DLD1 (cell line): ENCODE results near the gene SNUPN.

ENCODE experiments used
- in situ Hi-C: cut with HindIII; loops from 2 replicates; pipeline ENCODE4 v1.10.0; 2017; ENCODE audit warnings: low sequenced_read_pairs

SNUPN gene

DNA sequence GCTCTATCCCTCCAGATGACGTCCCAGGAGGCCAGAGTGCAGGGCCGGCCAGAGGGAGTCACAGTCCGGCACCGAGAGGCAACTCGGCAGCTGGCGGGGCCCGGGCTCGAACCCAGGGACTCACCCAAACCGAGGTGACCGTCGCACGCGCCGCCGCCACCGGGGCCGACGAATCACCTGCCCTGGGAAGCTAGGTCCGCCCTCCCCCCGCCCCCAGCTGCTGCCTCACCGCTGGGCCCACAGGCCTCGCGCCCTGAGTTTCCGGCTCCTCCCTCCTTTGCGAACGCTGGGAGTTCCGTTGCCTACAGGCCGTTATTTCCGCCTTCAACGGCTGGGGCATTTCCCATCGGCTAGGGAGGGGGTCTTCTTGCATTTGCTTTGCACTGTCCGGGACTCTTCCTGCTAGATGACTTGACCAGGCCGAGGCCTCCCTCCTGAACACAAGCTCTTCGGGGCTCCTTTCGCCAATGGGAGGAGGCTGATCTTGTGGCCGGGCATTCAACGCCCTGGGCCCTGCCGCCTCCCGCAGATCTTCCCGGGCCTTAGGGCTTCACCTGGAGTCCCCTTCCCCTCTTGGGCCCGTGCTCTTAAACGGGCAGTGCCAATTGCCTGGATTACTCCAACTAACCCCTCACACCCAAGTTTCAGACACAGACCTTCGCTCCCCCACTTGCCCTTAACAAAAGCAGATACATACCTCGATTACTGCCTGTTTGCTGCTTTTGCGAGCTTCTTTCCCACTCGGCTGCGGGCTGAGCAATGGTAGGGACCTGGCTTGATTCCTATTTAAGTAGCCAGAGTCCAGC, at the start of gene SNUPN:
Gene SNUPN (minus strand): TSS at position 184 of the 806 bp plus-strand sequence. CDS start 4,674 bp downstream, outside the sequence.
- in situ Hi-C loops = no loop called here

DNA sequence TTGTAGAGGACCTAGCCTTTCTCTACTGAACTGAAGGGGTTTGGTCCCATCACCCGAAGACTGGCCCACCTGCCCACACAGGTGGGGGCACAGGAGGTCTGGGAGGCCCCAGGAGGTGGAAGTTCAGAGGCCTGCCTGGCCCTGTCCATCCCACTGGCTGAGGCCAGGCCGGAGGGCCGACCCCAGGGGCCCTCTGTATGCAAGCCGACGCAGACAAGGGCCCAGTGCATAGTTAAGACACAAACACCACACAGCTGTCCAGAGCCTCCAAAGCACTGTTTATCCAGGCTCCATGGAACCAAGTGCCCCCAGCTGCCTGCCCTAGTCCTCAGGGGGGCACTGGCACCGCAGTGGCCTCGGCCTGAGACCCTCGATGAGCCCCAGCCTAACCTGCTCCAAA, 48.8 kb upstream of the SNUPN start:
- in situ Hi-C loops = no loop called here

DNA sequence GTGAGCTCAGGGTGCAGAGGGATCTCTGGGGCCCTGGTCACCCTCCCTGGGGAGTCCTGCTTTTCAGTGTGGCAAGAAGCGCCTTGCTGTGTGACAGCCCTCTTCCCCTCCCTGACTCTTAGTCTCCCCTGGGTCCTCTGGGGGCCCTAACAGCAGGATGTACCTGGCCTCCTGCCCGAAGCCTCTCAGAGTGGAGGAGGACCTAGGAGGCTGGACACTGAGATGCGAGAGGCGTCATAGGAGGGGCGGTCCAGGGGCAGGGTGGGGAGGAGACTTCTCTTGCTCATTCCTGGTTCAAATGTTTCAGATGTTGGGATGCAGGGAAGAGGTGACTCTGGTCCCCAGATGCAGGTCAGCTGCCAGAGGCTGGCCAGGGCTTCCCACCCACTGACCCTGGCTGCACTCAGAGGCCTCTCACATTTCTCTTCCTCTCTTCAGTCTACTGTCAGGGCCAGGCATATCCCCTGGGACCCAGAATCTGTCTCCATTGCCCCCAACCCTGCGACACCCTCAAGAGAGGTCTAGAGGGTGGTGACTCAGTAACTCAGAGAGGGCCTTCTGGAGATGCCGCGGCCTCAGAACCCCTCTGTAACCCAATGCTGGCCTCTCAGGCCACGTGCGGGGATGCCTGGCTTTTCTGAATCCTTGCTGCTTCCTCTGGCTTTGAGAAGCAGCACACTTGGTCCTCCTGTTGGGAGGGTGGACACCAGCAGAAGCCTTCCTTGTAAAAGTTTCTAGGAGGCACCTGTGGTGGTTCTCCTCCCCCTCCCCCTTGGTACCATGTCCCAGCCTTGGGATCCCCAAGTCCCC, 48.1 kb upstream of the SNUPN start:
- in situ Hi-C loops = no loop called here

DNA sequence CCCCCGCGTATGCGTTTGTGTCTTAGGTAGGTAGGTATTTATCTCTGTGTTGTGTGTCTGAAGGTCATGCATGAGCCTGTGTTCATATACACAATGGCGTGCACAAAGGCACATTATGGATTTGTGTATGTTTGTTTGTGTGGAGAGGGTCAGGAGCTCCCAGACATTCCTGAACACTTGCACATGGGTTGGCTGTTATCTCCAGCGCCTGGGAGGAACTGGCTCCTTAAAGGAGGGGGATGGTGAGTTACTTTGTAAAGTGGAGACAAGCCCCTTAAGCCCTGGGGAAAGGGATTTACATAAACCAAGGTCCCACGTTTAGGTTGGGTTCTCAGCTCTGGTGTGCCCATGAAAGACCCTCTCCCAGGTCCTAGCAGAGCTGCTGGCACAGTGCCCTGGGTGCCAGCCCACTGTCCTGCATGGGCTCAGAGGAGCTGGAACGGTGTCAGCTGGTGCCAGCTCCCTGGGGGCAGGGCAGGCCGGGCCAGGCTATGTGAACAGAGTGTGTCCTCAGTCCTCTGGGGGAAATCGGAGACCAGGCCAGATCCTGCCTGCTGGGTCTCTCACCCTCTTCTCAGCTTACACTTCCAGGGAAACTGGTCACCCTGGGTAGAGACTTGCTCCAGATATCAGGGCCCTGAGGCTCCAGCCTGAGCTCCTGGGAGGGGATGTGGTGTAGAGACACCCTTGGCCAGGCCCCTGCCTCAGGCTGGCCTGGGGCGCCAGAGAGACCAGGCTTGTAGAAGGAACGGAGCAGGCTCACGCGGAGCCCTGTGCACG, 47.3 kb upstream of the SNUPN start:
- in situ Hi-C loops = no loop called here

DNA sequence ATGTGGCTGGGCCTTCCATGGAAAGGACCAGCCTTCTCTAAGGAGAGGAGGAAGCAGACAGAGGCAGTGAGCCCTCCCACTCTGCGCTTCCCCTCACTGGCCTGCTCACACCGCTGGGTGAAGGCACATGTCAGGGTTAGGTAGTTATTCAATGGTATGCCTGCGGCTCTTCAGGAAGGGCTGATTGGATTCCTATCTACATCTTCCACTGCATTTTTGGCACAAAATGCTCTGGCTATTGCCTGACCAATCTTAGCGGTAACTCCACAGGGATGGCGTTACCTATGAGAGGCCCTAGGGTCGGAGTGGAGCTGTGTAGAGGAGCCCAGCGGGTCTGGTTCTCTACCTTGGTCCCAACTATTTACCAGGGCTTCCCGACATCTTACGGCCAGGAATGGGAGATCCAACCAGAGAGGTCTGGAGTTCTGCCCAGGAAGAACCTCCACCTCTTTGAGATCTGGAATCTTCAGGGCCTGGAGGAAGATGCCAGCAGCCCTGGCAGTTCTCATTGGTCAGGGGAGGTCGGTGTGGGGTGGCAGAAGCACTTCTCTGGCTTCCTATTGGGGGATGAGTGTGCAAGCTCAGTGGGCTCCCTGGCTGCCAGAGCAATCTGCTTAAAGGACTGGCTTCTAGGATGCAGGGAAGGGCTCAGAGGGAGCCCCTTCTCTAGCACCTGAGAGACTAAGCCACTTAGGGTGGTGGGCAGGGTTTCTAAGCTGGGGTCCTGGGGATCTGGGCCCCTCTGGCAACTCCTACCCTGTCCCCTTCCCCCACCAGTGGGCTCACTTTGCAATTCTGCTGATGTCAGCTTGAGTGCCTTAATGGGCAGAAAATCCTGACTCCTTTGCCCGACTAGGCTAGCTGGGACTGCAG, 46.4 kb upstream of the SNUPN start:
- in situ Hi-C loops = no loop called here

DNA sequence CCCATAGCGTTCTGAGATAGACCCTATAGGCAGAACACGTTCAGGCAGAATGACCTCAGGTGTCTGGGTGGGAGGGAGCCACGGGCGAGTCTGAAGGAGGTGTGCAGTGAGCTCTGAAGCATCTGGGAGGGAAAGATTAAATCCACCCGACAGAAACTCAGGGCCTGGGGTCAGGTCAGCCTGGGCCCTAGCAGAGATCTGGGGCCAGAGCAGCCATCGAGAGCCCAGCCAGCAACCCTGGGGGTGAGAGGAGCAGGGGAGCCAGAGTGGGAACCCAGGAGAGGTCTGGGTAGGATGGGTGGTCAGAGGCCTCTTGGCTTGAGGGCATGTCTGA, 44.3 kb upstream of the SNUPN start:
- in situ Hi-C loops = no loop called here

DNA sequence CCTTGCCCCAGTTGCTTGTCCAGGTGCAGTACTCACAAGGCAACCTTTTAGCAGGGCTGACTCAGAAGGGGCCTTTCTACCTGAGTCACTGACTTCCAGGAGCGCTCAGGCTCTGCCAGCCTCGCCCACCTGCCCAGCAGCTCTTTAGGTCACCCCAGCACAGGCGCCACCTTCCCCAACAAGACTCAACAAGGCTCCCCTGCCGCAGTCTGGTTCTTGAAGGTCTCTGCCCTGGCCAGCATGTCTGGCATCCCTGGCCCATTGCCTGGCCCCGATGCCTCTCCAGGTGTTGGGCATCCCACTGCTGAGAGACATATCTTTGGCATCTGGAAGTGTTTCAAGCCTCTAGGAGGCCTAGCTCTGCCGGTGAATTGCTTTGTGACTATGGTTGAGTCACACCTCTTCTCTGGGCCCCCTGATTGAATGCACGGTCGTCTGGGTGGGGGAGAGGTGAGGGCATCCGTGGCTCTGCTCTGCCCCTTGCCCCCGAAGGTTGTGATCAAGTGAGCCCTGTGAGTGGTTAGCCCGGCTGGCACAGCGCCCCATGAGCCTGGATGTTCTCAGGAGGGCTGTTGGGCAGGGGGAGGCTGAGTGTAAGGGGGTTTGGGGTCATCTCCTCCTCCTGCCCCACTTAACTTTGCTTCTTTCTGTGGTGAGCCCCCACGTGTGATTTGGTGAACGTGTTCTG, 43.8 kb upstream of the SNUPN start:
- in situ Hi-C loops = no loop called here

DNA sequence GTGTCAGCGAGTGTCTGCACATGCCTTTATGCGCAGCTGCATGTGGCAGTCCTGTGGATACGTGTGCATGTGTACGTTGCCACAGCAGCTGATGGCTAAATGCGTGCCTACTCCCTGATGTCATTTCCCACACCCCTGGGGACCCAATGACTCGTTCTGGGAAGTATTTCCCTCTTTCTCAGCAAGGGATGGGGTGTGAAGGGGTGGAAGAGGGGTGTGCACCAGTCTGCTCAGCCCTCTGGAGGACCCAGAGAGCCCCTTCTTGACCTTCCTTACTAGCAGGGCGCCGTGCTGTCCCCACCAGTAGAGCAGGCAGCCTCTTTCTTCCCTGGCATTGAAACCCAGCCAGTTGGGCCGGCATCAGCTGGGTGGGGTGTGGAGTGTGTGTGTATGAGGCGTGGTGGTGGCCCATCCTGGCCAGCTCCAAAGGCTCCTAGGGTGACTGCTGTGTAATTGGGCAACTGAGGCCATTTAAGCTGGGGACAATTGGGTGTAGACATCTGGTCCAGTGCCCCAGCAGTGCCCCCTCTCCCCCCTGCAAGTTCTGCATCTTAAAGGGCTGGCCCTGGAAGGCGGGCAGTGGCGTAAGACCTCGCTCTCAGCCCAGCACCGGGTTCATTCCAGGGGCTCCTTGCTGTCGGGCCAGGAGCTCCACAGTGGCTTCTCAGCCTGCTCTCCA, 41.4 kb upstream of the SNUPN start:
- in situ Hi-C loops = no loop called here

DNA sequence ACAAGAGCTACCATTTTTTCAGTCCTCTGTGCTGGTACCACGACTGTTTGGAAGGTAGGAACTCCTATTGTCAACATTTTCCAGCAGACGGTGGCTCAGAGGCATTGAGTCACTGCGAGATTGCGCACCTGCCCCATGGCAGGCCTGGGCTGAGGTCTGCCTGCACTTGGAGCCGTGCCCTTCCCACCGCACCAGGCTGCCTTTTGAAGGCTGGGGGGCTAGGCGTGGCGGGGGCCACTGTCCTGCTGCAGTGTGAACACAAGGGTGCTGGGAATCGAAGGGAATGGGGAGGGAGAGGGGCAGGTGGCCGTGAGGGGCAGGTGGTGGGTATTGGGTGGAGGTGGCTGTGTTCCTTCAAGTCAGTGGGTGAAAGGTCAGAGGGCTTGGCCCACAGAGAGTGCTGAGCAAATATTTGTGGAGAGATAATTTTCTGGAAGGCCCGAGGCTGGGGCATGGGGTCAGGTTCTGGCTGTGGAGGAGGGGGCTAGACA, 38.5 kb upstream of the SNUPN start:
- in situ Hi-C loops = no loop called here

DNA sequence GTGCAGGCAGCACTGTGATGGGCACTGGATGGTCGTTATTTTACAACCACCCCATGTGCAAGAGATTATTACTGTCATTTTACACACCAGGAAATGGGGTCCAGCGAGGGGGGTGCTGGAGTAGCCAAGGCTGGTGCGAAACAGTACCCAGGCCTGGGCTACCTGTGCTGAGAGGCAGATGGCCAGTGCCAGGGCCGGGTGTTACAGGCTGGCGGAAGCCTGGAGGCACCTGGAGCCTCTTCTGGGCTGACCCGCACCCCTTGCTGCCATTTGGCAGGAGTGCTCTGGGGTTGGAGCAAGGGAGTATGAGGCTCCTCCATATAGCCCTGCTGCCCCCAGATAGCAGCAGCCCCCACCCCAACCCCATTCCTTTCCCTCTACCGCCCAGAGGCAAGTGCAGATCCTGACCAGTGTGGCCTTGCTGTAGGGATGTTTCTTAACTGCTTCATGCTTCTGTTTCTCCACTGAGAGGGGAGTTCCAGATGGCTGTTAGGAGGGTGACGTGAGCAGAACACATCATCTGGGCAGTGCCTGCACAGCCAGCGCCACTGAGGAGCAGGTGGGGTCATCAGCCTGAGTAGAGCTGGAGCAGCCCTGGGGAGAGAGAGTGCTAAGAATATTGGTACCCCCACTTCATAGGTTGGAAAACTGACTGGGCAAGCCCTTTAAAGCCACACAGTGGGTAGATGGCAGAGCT, 37.4 kb upstream of the SNUPN start:
- in situ Hi-C loops = no loop called here

DNA sequence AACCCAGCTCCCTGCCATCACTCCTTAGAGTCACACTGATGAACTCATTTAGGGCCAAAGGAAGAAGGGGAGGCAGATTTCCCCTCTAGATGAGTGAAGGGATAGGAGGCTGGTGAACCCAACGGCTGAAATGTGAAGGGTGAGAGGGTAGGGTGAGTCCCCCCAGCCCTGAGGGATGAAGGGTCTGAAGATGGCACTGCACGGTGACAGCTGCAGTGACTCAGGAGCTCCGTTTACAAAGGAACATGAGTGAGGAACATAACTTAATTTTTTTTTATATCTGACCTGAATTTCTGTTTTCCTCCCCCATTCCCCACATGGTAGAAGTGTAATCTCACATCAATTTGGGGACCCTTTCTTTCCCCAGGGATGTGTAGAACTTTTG, 36.2 kb upstream of the SNUPN start:
- in situ Hi-C loops = no loop called here

DNA sequence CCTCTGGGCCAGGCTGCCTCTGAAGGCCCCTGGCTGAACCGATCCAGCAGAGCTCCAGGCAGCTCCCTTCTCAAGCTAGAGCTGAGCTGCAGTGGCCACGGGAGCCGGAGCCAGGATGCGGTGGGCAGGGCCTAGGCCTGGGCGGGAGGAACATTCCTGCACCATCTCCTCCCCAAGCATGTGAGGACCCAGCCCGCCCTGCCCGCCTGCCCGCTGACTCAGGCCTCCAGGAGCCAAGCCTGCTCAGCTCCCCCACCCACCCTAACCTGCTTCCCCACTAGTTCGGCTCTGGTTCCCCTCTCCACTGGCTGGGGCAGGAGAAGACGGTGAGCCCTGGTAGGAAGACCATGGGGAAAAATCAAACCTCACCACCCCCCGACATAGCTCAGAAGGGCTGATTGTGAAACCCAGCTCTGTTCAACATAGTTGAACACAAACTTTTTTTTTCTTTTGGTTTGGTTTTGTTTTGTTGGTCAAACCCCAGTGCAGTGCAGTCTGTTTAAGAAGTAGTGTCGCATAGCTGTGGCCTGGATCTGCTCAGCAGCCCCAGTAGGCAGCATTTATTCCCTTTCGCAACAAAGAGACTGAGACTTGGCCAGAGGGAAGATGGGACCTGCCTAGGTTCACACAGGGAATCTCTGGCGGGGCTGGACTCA, 35.7 kb upstream of the SNUPN start:
- in situ Hi-C loops = no loop called here

DNA sequence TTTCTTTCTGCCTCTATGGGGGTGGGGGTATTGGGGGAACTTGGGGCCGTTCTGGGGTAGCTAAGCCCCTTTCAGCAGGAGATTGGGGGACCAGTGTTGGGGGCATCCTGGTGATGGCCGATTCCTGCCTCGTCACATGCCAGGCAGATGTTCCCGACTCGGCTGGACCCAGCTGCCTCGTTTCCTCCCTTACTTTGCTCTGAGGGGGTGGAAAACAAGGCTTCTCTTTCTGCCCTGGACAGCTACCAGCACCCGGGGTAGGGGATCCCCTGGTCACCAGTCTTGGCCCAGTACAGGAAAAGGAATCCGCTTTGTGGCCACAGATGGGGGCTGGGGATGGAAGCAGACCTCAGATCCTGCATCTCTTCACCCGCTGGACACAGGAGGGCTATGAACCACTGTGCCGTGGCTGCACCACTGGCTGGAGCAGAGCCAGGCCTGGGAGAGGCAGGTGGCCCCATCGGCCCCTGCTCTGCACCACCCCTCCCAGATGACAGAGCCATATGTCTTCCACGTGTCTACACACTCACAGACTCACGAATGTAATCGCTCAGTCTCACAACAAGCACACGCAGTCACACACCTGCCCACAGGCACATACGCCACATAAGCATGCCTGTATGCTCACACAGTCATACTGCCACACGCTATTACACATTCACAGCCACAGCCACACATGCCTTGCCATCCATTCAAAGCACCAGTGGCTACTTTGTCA, 34.6 kb upstream of the SNUPN start:
- in situ Hi-C loops = no loop called here

DNA sequence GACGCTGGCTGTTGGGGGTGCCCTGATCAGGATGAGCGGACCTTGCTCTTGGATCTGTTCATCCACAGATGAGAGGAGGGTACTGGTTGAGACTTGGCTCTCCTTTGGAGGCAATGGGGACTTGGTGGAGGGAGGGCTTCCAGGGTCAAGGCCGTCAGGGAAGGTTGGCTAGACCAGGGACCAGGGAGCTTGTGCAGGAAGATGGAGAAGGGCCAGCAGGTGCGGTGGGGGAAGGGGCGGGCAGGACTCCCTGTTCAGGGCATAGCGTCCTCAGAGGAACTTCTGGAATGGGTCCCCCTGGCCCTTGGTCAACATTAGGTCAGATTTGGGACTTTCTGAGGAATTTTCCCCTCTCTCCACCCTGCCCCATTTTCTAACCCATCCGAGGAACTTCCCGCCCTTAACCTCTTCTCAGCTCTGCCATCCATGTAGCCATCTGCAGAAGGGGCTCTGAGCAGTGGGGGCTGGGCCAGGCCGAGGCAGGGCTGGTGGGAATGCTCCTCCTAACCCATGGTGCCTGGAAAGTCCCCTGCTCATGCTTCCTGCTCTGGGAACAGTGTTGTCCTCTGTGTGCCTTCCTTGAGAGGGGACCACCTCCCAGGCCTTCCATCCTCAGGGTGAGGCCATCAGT, 33.7 kb upstream of the SNUPN start:
- in situ Hi-C loops = no loop called here

DNA sequence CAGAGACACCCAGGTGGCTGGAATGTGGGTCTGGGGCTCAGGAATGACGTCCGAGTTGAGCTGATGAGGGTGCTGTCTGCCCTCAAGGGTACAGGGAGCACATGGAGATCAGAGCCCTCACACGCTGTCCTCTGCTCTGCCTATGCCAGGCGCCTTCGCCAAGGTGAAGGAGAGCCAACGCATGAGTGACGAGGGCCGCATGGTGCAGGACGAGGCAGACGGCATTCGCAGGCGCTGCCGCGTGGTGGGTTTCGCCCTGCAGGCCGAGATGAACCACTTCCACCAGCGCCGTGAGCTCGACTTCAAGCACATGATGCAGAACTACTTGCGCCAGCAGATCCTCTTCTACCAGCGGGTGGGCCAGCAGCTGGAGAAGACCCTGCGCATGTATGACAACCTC, 31.3 kb upstream of the SNUPN start:
- in situ Hi-C loops = no loop called here

DNA sequence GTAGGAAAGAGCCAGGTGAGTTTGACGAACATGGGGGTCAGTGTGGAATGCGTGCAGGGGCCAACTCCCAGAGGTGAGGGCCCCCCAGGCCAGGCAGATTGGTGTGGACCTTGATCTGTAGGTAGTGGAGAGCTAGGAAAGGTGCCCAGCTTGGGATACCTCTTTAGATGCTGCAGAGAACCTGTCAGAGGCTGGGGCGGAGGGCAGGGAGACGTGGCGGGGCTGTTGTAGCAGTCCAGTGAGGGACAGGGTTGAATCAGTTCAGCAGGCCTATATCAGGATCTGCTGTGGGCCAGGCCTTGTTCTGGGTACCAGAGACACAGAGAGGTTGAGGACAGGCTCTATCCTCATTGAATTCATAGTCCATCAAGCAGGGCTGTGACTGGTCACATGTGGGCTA, 30.8 kb upstream of the SNUPN start:
- in situ Hi-C loops = no loop called here

DNA sequence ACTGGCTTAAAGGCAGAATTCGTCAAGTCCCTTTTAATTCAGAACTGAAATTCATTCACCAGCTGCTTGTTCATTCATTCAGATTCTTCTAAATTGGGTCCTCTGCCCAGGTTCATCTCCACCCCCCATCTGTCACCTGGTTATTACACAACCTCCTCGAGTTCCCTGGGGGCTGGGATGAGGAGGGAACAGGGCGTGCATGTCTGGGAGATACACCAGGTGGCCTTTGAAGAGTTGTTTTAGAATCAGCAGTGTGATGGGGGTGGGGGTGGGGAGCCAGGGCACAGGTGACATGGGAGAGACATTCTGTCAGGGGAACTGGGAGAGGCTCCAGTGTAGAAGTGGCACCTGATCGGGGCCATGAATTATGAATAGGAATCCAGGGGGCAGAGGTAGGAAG, 30.4 kb upstream of the SNUPN start:
- in situ Hi-C loops = no loop called here
